H9 (cell line): ENCODE data around the gene RPRD2. TPM values are rescaled to one million over a fixed set of nuclear protein-coding genes. Genes with fewer than 3 reads are reported as not detected.

Experiments
- DNase-seq: peaks from one replicate; pipeline ENCODE4 v3.0.0-alpha.2; 2017
- H2AFZ ChIP-seq: one replicate; pipeline ENCODE4 v1.6.1; 2013; ENCODE audit warnings: mild to moderate bottlenecking, low read length, control low read depth, moderate library complexity
- H2AK5ac ChIP-seq: 2 replicates; pipeline ENCODE4 v1.6.1; 2013; ENCODE audit warnings: low read length, control low read depth, mixed read lengths; ENCODE audit not compliant: insufficient read length
- H2BK120ac ChIP-seq: one replicate; pipeline ENCODE4 v1.6.1; 2013; ENCODE audit warnings: low read depth, mild to moderate bottlenecking, low read length, control low read depth, inconsistent platforms; ENCODE audit not compliant: poor library complexity, severe bottlenecking
- H2BK12ac ChIP-seq: 2 replicates; pipeline ENCODE4 v1.6.1; 2013; ENCODE audit warnings: low read length, control low read depth, mixed read lengths, low read depth; ENCODE audit not compliant: insufficient read length
- H2BK15ac ChIP-seq: 2 replicates; pipeline ENCODE4 v1.6.1; 2013; ENCODE audit warnings: low read depth, low read length, control low read depth
- H2BK20ac ChIP-seq: one replicate; pipeline ENCODE4 v1.6.1; 2013; ENCODE audit warnings: low read depth, mild to moderate bottlenecking, low read length, control low read depth, inconsistent platforms; ENCODE audit not compliant: poor library complexity, severe bottlenecking
- H2BK5ac ChIP-seq: 2 replicates; pipeline ENCODE4 v1.6.1; 2013; ENCODE audit warnings: low read length, control low read depth, mixed read lengths; ENCODE audit not compliant: insufficient read length
- H3K14ac ChIP-seq: 2 replicates; pipeline ENCODE4 v1.6.1; 2013; ENCODE audit warnings: low read length, control low read depth; ENCODE audit not compliant: insufficient read depth
- H3K18ac ChIP-seq: 2 replicates; pipeline ENCODE4 v1.6.1; 2013; ENCODE audit warnings: low read depth, mild to moderate bottlenecking, mixed read lengths, low read length, control low read depth; ENCODE audit not compliant: insufficient read length
- H3K23ac ChIP-seq: 2 replicates; pipeline ENCODE4 v1.6.1; 2013; ENCODE audit warnings: low read length, control low read depth, mixed read lengths, low read depth; ENCODE audit not compliant: insufficient read length
- H3K23me2 ChIP-seq: 2 replicates; pipeline ENCODE4 v1.6.1; 2013; ENCODE audit warnings: low read depth, mild to moderate bottlenecking, mixed read lengths, low read length, control low read depth; ENCODE audit not compliant: insufficient read length, poor library complexity, severe bottlenecking
- H3K27ac ChIP-seq: 2 replicates; pipeline ENCODE4 v1.5.1; 2013; ENCODE audit warnings: low read length, control low read depth, mixed read lengths, low read depth; ENCODE audit not compliant: insufficient read length
- H3K27me3 ChIP-seq: 2 replicates; pipeline ENCODE4 v1.6.1; 2013; ENCODE audit warnings: low read length, control low read depth, inconsistent platforms; ENCODE audit not compliant: insufficient read depth
- H3K4ac ChIP-seq: 2 replicates; pipeline ENCODE4 v1.6.1; 2013; ENCODE audit warnings: low read depth, mild to moderate bottlenecking, control low read depth, inconsistent platforms, low read length, moderate library complexity
- H3K4me1 ChIP-seq: 2 replicates; pipeline ENCODE4 v1.6.1; 2013; ENCODE audit warnings: low read length, control low read depth, inconsistent platforms; ENCODE audit not compliant: insufficient read depth
- H3K4me2 ChIP-seq: 2 replicates; pipeline ENCODE4 v1.6.1; 2013; ENCODE audit warnings: low read length, control low read depth, mixed read lengths; ENCODE audit not compliant: insufficient read length, insufficient read depth
- H3K56ac ChIP-seq: 2 replicates; pipeline ENCODE4 v1.6.1; 2013; ENCODE audit warnings: low read depth, mild to moderate bottlenecking, mixed read lengths, low read length, control low read depth; ENCODE audit not compliant: insufficient read length
- H3K79me1 ChIP-seq: 2 replicates; pipeline ENCODE4 v1.6.1; 2013; ENCODE audit warnings: low read depth, mild to moderate bottlenecking, moderate library complexity, low read length, control low read depth, inconsistent platforms; ENCODE audit not compliant: insufficient read depth, poor library complexity, severe bottlenecking
- H3K79me2 ChIP-seq: 2 replicates; pipeline ENCODE4 v1.6.1; 2013; ENCODE audit warnings: low read length, control low read depth, inconsistent platforms; ENCODE audit not compliant: insufficient read depth
- H3K9ac ChIP-seq: 2 replicates; pipeline ENCODE4 v1.6.1; 2013; ENCODE audit warnings: low read length, control low read depth, mixed read lengths; ENCODE audit not compliant: insufficient read length; ENCODE audit errors: extremely low read depth
- H3K9me3 ChIP-seq: one replicate; pipeline ENCODE4 v1.6.1; 2013; ENCODE audit warnings: low read depth, low read length, inconsistent platforms; ENCODE audit not compliant: control insufficient read depth
- H3T11ph ChIP-seq: one replicate; pipeline ENCODE4 v1.6.1; 2013; ENCODE audit warnings: mild to moderate bottlenecking, low read length, control low read depth, inconsistent platforms
- H4K20me1 ChIP-seq: one replicate; pipeline ENCODE4 v1.6.1; 2013; ENCODE audit not compliant: control insufficient read depth, insufficient read length, insufficient read depth
- H4K5ac ChIP-seq: 2 replicates; pipeline ENCODE4 v1.6.1; 2013; ENCODE audit warnings: low read depth, mild to moderate bottlenecking, mixed read lengths, low read length, control low read depth; ENCODE audit not compliant: insufficient read length
- H4K8ac ChIP-seq: replicated peaks from 2 replicates; pipeline ENCODE4 v1.6.1; 2013; ENCODE audit warnings: low read length, control low read depth, mixed read lengths, low read depth; ENCODE audit not compliant: insufficient read length
- H4K91ac ChIP-seq: 2 replicates; pipeline ENCODE4 v1.6.1; 2013; ENCODE audit warnings: low read depth, mild to moderate bottlenecking, moderate library complexity, mixed read lengths, low read length, control low read depth; ENCODE audit not compliant: insufficient read length
- H3K27ac Mint-ChIP-seq, 3 experiments: 2 replicates in 2 of 3; 3 replicates in 1 of 3; pipeline ENCODE4 v1.8.0; 2020 to 2021; ENCODE audit warnings: mixed read lengths in 3 of 3, mild to moderate bottlenecking in 1 of 3, moderate library complexity in 1 of 3
- H3K27me3 Mint-ChIP-seq: 2 replicates; pipeline ENCODE4 v1.8.0; 2021; ENCODE audit warnings: low read depth, mild to moderate bottlenecking, moderate library complexity, mixed read lengths
- H3K36me3 Mint-ChIP-seq, 3 experiments: 2 replicates in 2 of 3; 3 replicates in 1 of 3; pipeline ENCODE4 v1.8.0; 2020 to 2021; ENCODE audit warnings: low read depth in 3 of 3, mixed read lengths in 3 of 3; ENCODE audit not compliant: insufficient read depth in 1 of 3
- H3K4me1 Mint-ChIP-seq, 2 experiments: 2 replicates each; pipeline ENCODE4 v1.8.0; 2020; ENCODE audit warnings: mixed read lengths in 2 of 2
- H3K4me3 Mint-ChIP-seq, 2 experiments: 2 replicates in 1 of 2; 3 replicates in 1 of 2; pipeline ENCODE4 v1.8.0; 2020 to 2021; ENCODE audit warnings: mild to moderate bottlenecking in 2 of 2, mixed read lengths in 2 of 2, moderate library complexity in 1 of 2
- H3K9me3 Mint-ChIP-seq, 2 experiments: 2 replicates in 1 of 2; 3 replicates in 1 of 2; pipeline ENCODE4 v1.8.0; 2020; ENCODE audit warnings: mild to moderate bottlenecking in 2 of 2, mixed read lengths in 2 of 2, moderate library complexity in 1 of 2
- WGBS: extraction: QIAGEN DNeasy Blood & Tissue Kit; methylation state at CpG from one replicate; pipeline ENCODE4 v1.1.7; 2013; ENCODE audit warnings: missing lambda C conversion rate, low lambda C conversion rate, mixed read lengths; ENCODE audit not compliant: insufficient read length; ENCODE audit errors: extremely low coverage; 5-methylcytosine and 5-hydroxymethylcytosine counted together
- total RNA-seq: library from RNA; stranded (reverse); gene quantifications from 2 replicates; pipeline ENCODE4 v1.2.1, GENCODE V29; 2021
- TF ChIP-seq, protein P1 (sequence below): fragments of 200-600 bp; sonication (generic); conservative IDR thresholded peaks from 3 replicates; pipeline ENCODE4 v1.8.0; 2021; ENCODE audit warnings: antibody characterized with exemption, mild to moderate bottlenecking

The RPRD2 gene
- total RNA-seq, 1 experiment from 2014 or later, result 39.0 TPM

DNA sequence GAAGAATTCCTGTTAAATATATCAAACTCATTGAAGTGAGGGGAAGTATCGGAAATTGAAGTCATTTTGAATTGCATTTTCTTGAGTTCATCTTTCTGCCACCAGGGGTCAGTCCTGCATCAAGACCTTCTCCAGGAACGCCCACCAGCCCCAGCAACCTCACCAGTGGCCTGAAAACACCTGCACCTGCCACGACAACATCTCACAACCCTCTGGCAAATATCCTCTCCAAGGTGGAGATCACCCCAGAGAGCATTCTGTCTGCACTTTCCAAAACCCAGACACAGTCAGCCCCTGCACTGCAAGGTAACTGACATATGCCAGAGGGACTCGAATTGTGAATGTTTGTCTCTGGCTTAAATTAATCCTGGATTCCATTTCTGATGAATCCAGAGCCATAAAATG is 100.5 kb downstream of the RPRD2 start:
- no peak overlapping the region for H2BK20ac ChIP-seq
- peaks cover 17 to 50% (median 39%) of the 10 kb centered on the region in 3 experiments for H3K36me3 Mint-ChIP-seq
- H3K23me2 ChIP-seq, result no peaks in the 10 kb centered on the region
- WGBS, result no CpG with 5 or more reads among the region's 4 CpGs
- DNase-seq, result peak; percentile 67
- no peak overlapping the region for H4K5ac ChIP-seq
- H3K79me1 ChIP-seq, result no peaks in the 10 kb centered on the region
- H3K4me3 Mint-ChIP-seq, result no peak overlapping the region
- no peaks in the 10 kb centered on the region for H3K27me3 Mint-ChIP-seq
- H2AK5ac ChIP-seq, result no peak overlapping the region
- no peaks in the 10 kb centered on the region for H3K4me1 Mint-ChIP-seq
- no peak overlapping the region for H3K56ac ChIP-seq
- H3K9me3 ChIP-seq, result no peaks in the 10 kb centered on the region
- no peak overlapping the region for H4K91ac ChIP-seq
- no peaks in the 10 kb centered on the region for H3K27me3 ChIP-seq
- H3K79me2 ChIP-seq, result no peaks in the 10 kb centered on the region
- no peak overlapping the region for H3K9ac ChIP-seq
- H2BK5ac ChIP-seq, result no peak overlapping the region
- no peak overlapping the region for H3T11ph ChIP-seq
- H2AFZ ChIP-seq, result no peak overlapping the region
- H3K27ac ChIP-seq, result no peak overlapping the region
- no peak overlapping the region for H2BK15ac ChIP-seq
- H3K23ac ChIP-seq, result no peak overlapping the region
- no peaks in the 10 kb centered on the region for H4K20me1 ChIP-seq
- TF ChIP-seq, protein P1, sequence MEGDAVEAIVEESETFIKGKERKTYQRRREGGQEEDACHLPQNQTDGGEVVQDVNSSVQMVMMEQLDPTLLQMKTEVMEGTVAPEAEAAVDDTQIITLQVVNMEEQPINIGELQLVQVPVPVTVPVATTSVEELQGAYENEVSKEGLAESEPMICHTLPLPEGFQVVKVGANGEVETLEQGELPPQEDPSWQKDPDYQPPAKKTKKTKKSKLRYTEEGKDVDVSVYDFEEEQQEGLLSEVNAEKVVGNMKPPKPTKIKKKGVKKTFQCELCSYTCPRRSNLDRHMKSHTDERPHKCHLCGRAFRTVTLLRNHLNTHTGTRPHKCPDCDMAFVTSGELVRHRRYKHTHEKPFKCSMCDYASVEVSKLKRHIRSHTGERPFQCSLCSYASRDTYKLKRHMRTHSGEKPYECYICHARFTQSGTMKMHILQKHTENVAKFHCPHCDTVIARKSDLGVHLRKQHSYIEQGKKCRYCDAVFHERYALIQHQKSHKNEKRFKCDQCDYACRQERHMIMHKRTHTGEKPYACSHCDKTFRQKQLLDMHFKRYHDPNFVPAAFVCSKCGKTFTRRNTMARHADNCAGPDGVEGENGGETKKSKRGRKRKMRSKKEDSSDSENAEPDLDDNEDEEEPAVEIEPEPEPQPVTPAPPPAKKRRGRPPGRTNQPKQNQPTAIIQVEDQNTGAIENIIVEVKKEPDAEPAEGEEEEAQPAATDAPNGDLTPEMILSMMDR, result peak; percentile 78
- no peak overlapping the region for H3K18ac ChIP-seq
- no peaks in the 10 kb centered on the region for H3K4me1 ChIP-seq
- no peak overlapping the region for H3K14ac ChIP-seq
- no peaks in the 10 kb centered on the region for H3K9me3 Mint-ChIP-seq
- no peak overlapping the region for H3K4me2 ChIP-seq
- H4K8ac ChIP-seq, result no peak overlapping the region
- no peak overlapping the region for H3K27ac Mint-ChIP-seq
- no peak overlapping the region for H2BK12ac ChIP-seq
- H3K4ac ChIP-seq, result no peak overlapping the region
- H2BK120ac ChIP-seq, result no peak overlapping the region
